IMR-90 (cell line): ENCODE measurements around the gene MAGI2.

Experiments
- CEBPB ChIP-seq: IDR thresholded peaks from 2 replicates; pipeline ENCODE4 v1.6.1; 2012; ENCODE audit warnings: low read depth, low read length, improper control_type of control experiment
- CTCF ChIP-seq: conservative IDR thresholded peaks from 2 replicates; pipeline ENCODE4 v1.5.1; 2012; ENCODE audit warnings: mild to moderate bottlenecking, low read depth, low read length, improper control_type of control experiment

- TF ChIP-seq CEBPB (no peak), CTCF (no peak)
Observed at GRCh38 chr7:78718212-78718611, 735.3 kb downstream of the MAGI2 start.
